Mesendoderm (in vitro differentiated cells): ENCODE results near the gene HS6ST3.

Experiments used
- DNase-seq: peaks from one replicate; pipeline ENCODE4 v3.0.0; 2013
- H2AK5ac ChIP-seq: 2 replicates; pipeline ENCODE4 v1.6.1; 2013; ENCODE audit warnings: low read length, inconsistent platforms
- H2BK120ac ChIP-seq: 2 replicates; pipeline ENCODE4 v1.6.1; 2013; ENCODE audit warnings: low read depth, mild to moderate bottlenecking, low read length, moderate library complexity, mixed read lengths
- H2BK15ac ChIP-seq: replicated peaks from 2 replicates; pipeline ENCODE4 v1.6.1; 2013; ENCODE audit warnings: low read depth, mild to moderate bottlenecking, moderate library complexity
- H2BK5ac ChIP-seq: 2 replicates; pipeline ENCODE4 v1.6.1; 2013; ENCODE audit warnings: low read length, inconsistent platforms
- H3K18ac ChIP-seq: 2 replicates; pipeline ENCODE4 v1.6.1; 2013; ENCODE audit warnings: mild to moderate bottlenecking, low read length, mixed read lengths
- H3K23ac ChIP-seq: one replicate; pipeline ENCODE4 v1.6.1; 2013; ENCODE audit warnings: low read length
- H3K27ac ChIP-seq: 2 replicates; pipeline ENCODE4 v1.5.1; 2013; ENCODE audit warnings: low read depth, mild to moderate bottlenecking, inconsistent platforms, low read length, moderate library complexity
- H3K27me3 ChIP-seq: 2 replicates; pipeline ENCODE4 v1.6.1; 2013; ENCODE audit warnings: low read length, control low read depth, mild to moderate bottlenecking, inconsistent platforms; ENCODE audit not compliant: insufficient read depth, poor library complexity
- H3K36me3 ChIP-seq: 2 replicates; pipeline ENCODE4 v1.6.1; 2013; ENCODE audit warnings: low read length, inconsistent platforms; ENCODE audit not compliant: control insufficient read depth, insufficient read depth
- H3K4ac ChIP-seq: one replicate; pipeline ENCODE4 v1.6.1; 2013; ENCODE audit warnings: low read depth, mild to moderate bottlenecking, low read length, moderate library complexity
- H3K4me1 ChIP-seq: 2 replicates; pipeline ENCODE4 v1.6.1; 2013; ENCODE audit warnings: low read depth, low read length, inconsistent platforms; ENCODE audit not compliant: control insufficient read depth
- H3K4me2 ChIP-seq: 2 replicates; pipeline ENCODE4 v1.6.1; 2013; ENCODE audit warnings: low read length
- H3K4me3 ChIP-seq: 2 replicates; pipeline ENCODE4 v1.5.1; 2013; ENCODE audit warnings: mild to moderate bottlenecking, low read length
- H3K56ac ChIP-seq: one replicate; pipeline ENCODE4 v1.6.1; 2013; ENCODE audit warnings: low read length
- H3K79me1 ChIP-seq: 2 replicates; pipeline ENCODE4 v1.6.1; 2013; ENCODE audit warnings: low read length, inconsistent platforms
- H3K79me2 ChIP-seq: 2 replicates; pipeline ENCODE4 v1.6.1; 2013; ENCODE audit warnings: mild to moderate bottlenecking, low read length; ENCODE audit not compliant: control insufficient read depth, insufficient read depth
- H3K9ac ChIP-seq: 2 replicates; pipeline ENCODE4 v1.6.1; 2013; ENCODE audit warnings: low read length, inconsistent platforms
- H4K5ac ChIP-seq: one replicate; pipeline ENCODE4 v1.6.1; 2013; ENCODE audit warnings: low read length
- H4K8ac ChIP-seq: one replicate; pipeline ENCODE4 v1.6.1; 2013; ENCODE audit warnings: low read depth, mild to moderate bottlenecking, control low read depth, low read length, moderate library complexity
- WGBS: extraction: QIAGEN DNeasy Blood & Tissue Kit; methylation state at CpG from one replicate; pipeline ENCODE4 v1.1.7; 2013; ENCODE audit warnings: low lambda C conversion rate, missing lambda C conversion rate; ENCODE audit not compliant: insufficient coverage; ENCODE audit errors: extremely low coverage; 5-methylcytosine and 5-hydroxymethylcytosine counted together

Gene HS6ST3

GRCh38 chr13:96454466-96454865 lies 364.6 kb downstream of the HS6ST3 start:
- Histone ChIP-seq H2BK120ac (no peak overlapping the region), H3K27ac (no peak overlapping the region), H3K79me2 (no peaks in the 10 kb centered on the region), H2BK5ac (no peak overlapping the region), H3K23ac (no peak overlapping the region), H2BK15ac (no peak overlapping the region), H3K4me2 (no peak overlapping the region), H3K36me3 (no peaks in the 10 kb centered on the region), H3K79me1 (no peaks in the 10 kb centered on the region), H3K4me3 (no peak overlapping the region), H4K5ac (no peak overlapping the region), H3K4ac (no peak overlapping the region), H3K56ac (no peak overlapping the region), H2AK5ac (no peak overlapping the region), H3K9ac (no peak overlapping the region), H3K4me1 (no peaks in the 10 kb centered on the region), H4K8ac (no peak overlapping the region), H3K18ac (no peak overlapping the region), H3K27me3 (no peaks in the 10 kb centered on the region)
- no CpG with 5 or more reads among the region's 2 CpGs for WGBS
- no peak for DNase-seq

DNA sequence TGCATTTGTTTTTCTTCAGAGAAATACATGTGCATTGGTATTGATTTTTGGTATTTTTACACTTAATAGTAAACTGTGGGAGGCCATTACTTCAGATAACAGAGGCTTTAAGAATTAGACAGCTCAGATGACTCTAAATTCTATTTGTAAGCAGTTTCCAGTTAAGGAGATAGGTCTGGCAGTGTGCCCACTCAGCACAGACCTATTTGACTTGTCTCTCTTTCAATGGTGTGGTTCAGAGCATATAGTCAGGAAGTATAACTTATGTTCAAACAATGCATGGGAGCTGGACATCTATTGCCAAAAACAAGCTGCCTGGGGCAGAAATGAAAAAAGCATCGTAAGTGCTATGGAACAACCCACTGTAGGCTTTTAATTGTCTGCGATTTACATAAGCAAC lies 370.7 kb downstream of the HS6ST3 start:
- H3K79me2 ChIP-seq, result no peaks in the 10 kb centered on the region
- no CpG with 5 or more reads among the region's 2 CpGs for whole genome bisulfite sequencing

DNA sequence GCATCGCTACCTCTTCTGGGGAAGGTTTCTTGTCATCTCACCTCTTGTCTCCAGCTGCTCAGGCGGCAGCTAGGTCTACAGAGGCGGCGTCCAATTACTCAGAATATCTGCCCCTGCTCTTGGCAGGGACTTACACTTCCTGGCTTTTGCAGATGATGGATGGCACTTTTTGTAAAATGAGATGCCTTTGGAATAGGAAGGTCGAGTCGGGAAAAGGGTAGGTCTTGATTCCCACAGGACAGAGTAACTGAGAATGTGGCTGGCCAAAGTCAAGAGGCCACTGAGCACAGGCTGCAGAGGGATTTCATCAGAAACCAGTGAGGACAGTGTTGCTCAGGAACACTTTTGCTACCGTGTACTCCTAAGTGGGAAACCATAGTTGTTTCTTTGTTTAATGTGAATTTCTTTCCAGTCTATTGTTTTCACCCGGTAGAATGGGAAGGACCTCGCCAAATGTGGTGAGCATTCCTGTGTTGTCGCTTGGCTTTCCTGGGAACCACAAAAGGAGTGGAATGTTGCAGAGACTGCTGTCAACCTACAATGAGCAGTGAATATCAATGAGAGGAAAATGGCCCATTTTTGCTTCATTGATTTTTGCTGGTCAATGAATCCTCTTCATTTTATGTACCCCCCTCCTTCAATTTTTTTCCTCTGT lies 383.7 kb downstream of the HS6ST3 start:
- Histone ChIP-seq H3K4me1 (peaks cover 2% of the 10 kb centered on the region), H3K27me3 (no peaks in the 10 kb centered on the region), H3K4me3 (no peak overlapping the region), H2BK5ac (no peak overlapping the region), H3K9ac (no peak overlapping the region), H2AK5ac (no peak overlapping the region), H3K79me2 (no peaks in the 10 kb centered on the region), H3K56ac (no peak overlapping the region), H3K4me2 (no peak overlapping the region), H4K5ac (no peak overlapping the region), H2BK120ac (no peak overlapping the region), H2BK15ac (no peak overlapping the region), H3K18ac (no peak overlapping the region), H3K27ac (no peak overlapping the region), H3K36me3 (no peaks in the 10 kb centered on the region), H3K79me1 (no peaks in the 10 kb centered on the region), H3K4ac (no peak overlapping the region), H3K23ac (no peak overlapping the region), H4K8ac (no peak overlapping the region)
- peak; percentile 24 for DNase-seq
- no CpG with 5 or more reads among the region's 10 CpGs for WGBS

More for the DNA sequence above, 370.7 kb downstream of the HS6ST3 start:
- no peak overlapping the region for H3K27ac ChIP-seq
- no peak overlapping the region for H2AK5ac ChIP-seq
- no peak overlapping the region for H2BK5ac ChIP-seq
- H3K9ac ChIP-seq, result no peak overlapping the region
- no peak overlapping the region for H2BK15ac ChIP-seq
- no peak overlapping the region for H3K18ac ChIP-seq
- H4K8ac ChIP-seq, result no peak overlapping the region
- no peaks in the 10 kb centered on the region for H3K36me3 ChIP-seq
- H3K56ac ChIP-seq, result no peak overlapping the region
- peak overlapping the region; percentile 55 for H3K4ac ChIP-seq
- no peak overlapping the region for H3K4me2 ChIP-seq
- H4K5ac ChIP-seq, result no peak overlapping the region
- no peak for DNase-seq
- no peak overlapping the region for H3K23ac ChIP-seq
- no peak overlapping the region for H2BK120ac ChIP-seq
- H3K4me1 ChIP-seq, result no peaks in the 10 kb centered on the region
- no peaks in the 10 kb centered on the region for H3K79me1 ChIP-seq
- no peaks in the 10 kb centered on the region for H3K27me3 ChIP-seq
- no peak overlapping the region for H3K4me3 ChIP-seq

GRCh38 chr13:96474181-96474557 lies 384.3 kb downstream of the HS6ST3 start:
- Histone ChIP-seq H3K27me3 (no peaks in the 10 kb centered on the region), H3K79me2 (no peaks in the 10 kb centered on the region), H4K5ac (no peak overlapping the region), H2BK120ac (no peak overlapping the region), H2BK15ac (no peak overlapping the region), H3K4ac (no peak overlapping the region), H3K56ac (no peak overlapping the region), H3K4me3 (no peak overlapping the region), H2AK5ac (no peak overlapping the region), H3K36me3 (no peaks in the 10 kb centered on the region), H4K8ac (no peak overlapping the region), H3K9ac (no peak overlapping the region), H3K79me1 (no peaks in the 10 kb centered on the region), H3K18ac (no peak overlapping the region), H3K27ac (no peak overlapping the region), H3K23ac (no peak overlapping the region), H2BK5ac (no peak overlapping the region), H3K4me1 (peaks cover 2% of the 10 kb centered on the region), H3K4me2 (no peak overlapping the region)
- DNase-seq, result no peak
- no CpG with 5 or more reads among the region's 7 CpGs for WGBS

DNA sequence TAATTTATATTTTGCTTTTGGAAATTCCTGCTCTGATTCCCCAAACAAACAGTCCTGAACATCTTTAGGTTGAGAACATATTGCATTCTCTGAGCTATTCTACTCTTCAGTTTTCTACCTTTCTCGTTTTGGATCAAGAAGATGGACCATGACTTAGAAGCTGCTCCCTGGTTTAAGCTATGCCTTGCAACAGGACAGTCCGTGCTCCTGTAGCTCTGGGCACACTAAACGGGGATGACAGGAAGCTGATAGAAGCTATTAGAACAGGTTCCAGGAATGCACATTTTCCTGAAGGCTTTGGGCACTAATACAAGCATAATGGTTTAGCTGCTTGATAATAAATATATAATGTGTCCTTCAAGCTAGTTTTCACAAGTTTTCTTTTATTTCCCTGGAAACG lies 385.2 kb downstream of the HS6ST3 start:
- H3K79me1 ChIP-seq, result no peaks in the 10 kb centered on the region
- H3K18ac ChIP-seq, result peak overlapping the region; percentile 84
- H4K8ac ChIP-seq, result no peak overlapping the region
- no peak overlapping the region for H2AK5ac ChIP-seq
- no peaks in the 10 kb centered on the region for H3K27me3 ChIP-seq
- H2BK5ac ChIP-seq, result no peak overlapping the region
- no peak overlapping the region for H2BK15ac ChIP-seq
- peaks cover 2% of the 10 kb centered on the region for H3K4me1 ChIP-seq
- H3K23ac ChIP-seq, result no peak overlapping the region
- H3K56ac ChIP-seq, result no peak overlapping the region
- H3K4ac ChIP-seq, result no peak overlapping the region
- no peak for DNase-seq
- H3K79me2 ChIP-seq, result no peaks in the 10 kb centered on the region
- H3K36me3 ChIP-seq, result no peaks in the 10 kb centered on the region
- H3K27ac ChIP-seq, result no peak overlapping the region
- no peak overlapping the region for H3K9ac ChIP-seq
- no peak overlapping the region for H4K5ac ChIP-seq
- H3K4me2 ChIP-seq, result no peak overlapping the region
- no peak overlapping the region for H3K4me3 ChIP-seq
- WGBS, result no CpG with 5 or more reads among the region's 4 CpGs
- no peak overlapping the region for H2BK120ac ChIP-seq

DNA sequence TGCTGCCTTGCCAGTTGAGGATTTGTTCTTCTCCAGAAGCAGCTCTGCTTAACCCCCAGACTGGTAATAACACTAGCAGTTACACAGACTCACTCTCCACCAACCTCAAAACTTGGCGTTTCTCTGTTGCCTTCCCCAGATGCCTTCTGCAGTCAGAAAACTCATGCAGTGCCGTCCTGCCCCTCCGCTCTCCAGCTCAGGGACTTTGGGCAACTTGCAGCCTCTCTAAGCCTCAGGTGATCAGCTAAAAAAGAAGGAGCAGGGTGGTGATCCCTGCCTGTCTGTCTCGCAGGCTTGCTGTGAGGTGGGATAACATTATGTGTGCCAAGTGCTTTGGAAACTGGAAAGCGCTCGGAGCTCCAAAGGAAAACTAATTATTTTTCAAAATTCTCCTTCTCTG lies 391.6 kb downstream of the HS6ST3 start:
- H2BK120ac ChIP-seq, result no peak overlapping the region
- no peak overlapping the region for H2BK5ac ChIP-seq
- H3K9ac ChIP-seq, result no peak overlapping the region
- H3K27me3 ChIP-seq, result no peaks in the 10 kb centered on the region
- no peak overlapping the region for H3K4me2 ChIP-seq
- no peak overlapping the region for H3K56ac ChIP-seq
- no peak overlapping the region for H3K23ac ChIP-seq
- no peak overlapping the region for H3K4me3 ChIP-seq
- H2BK15ac ChIP-seq, result no peak overlapping the region
- no peaks in the 10 kb centered on the region for H3K4me1 ChIP-seq
- H3K18ac ChIP-seq, result no peak overlapping the region
- no peak overlapping the region for H2AK5ac ChIP-seq
- DNase-seq, result no peak
- H3K4ac ChIP-seq, result no peak overlapping the region
- H3K79me1 ChIP-seq, result no peaks in the 10 kb centered on the region
- WGBS, result no CpG with 5 or more reads among the region's 6 CpGs
- H4K5ac ChIP-seq, result no peak overlapping the region
- H3K36me3 ChIP-seq, result no peaks in the 10 kb centered on the region
- H3K27ac ChIP-seq, result no peak overlapping the region
- no peaks in the 10 kb centered on the region for H3K79me2 ChIP-seq
- no peak overlapping the region for H4K8ac ChIP-seq
